ENCODE measurements around the gene SRSF12.

GRCh38 chr6:89050155-89050554, 67.7 kb downstream of the SRSF12 start:
- TF ChIP-seq CTCF (IDR thresholded peaks at IDR 0.05) (no peak), POLR2A (IDR thresholded peaks at IDR 0.05) (no peak)

All from testis (tissue), 2 donors.